ENCODE measurements around the gene KPNA3. TPM values are rescaled to one million over a fixed set of nuclear protein-coding genes. Genes with fewer than 3 reads are reported as not detected.

KPNA3 gene
- total RNA-seq, 1 experiment from 2014 or later: 62.0 TPM

- no TSS peak for BruUV-seq (replicated peaks)
- CTCF ChIA-PET: no interaction called here
- no peaks in the 10 kb centered on the region for H3K4me1 ChIP-seq (ENCODE audit: insufficient read depth, low read length, poor library complexity, severe bottlenecking)
- DNase-seq (ENCODE audit: low spot score): no peak
- TF ChIP-seq EZH2 (IDR thresholded peaks at IDR 0.05; ENCODE audit: borderline replicate concordance, low read depth, low read length, poor library complexity, severe bottlenecking) (no peak), CTCF (conservative IDR thresholded peaks at IDR 0.05; ENCODE audit: low read depth, low read length) (no peak)
- POLR2A ChIA-PET (ENCODE audit: low non-redundant PET): no interaction called here
- no peak overlapping the region for H3K4me3 ChIP-seq (ENCODE audit: low read depth, low read length, poor library complexity, severe bottlenecking)
- no peaks in the 10 kb centered on the region for H3K27me3 ChIP-seq (replicated peaks; ENCODE audit: insufficient read depth, low read depth, low read length, poor library complexity)
- intact Hi-C loops (cut with micrococcal nuclease; ENCODE audit: unreplicated experiment): no loop called here
- no peaks in the 10 kb centered on the region for H3K36me3 ChIP-seq (ENCODE audit: insufficient read depth, low read length, poor library complexity, severe bottlenecking)
- H3K27ac ChIP-seq (ENCODE audit: low read depth, low read length, poor library complexity, severe bottlenecking): no peak overlapping the region
- H3K9me3 ChIP-seq (ENCODE audit: low read depth, low read length, poor library complexity, severe bottlenecking): no peaks in the 10 kb centered on the region
Measured at GRCh38 chr13:49829715-49830114, 37.2 kb upstream of the KPNA3 start.

- H3K4me3 ChIP-seq (ENCODE audit: low read depth, low read length, poor library complexity, severe bottlenecking): no peak overlapping the region
- DNase-seq (ENCODE audit: low spot score): no peak
- no peaks in the 10 kb centered on the region for H3K27me3 ChIP-seq (replicated peaks; ENCODE audit: insufficient read depth, low read depth, low read length, poor library complexity)
- BruUV-seq (replicated peaks): no TSS peak
- CTCF ChIA-PET: no interaction called here
- H3K9me3 ChIP-seq (ENCODE audit: low read depth, low read length, poor library complexity, severe bottlenecking): no peaks in the 10 kb centered on the region
- H3K27ac ChIP-seq (ENCODE audit: low read depth, low read length, poor library complexity, severe bottlenecking): no peak overlapping the region
- intact Hi-C loops (cut with micrococcal nuclease; ENCODE audit: unreplicated experiment): no loop called here
- TF ChIP-seq EZH2 (IDR thresholded peaks at IDR 0.05; ENCODE audit: borderline replicate concordance, low read depth, low read length, poor library complexity, severe bottlenecking): no peak
- no peak for TF ChIP-seq CTCF (conservative IDR thresholded peaks at IDR 0.05; ENCODE audit: low read depth, low read length)
- no peaks in the 10 kb centered on the region for H3K36me3 ChIP-seq (ENCODE audit: insufficient read depth, low read length, poor library complexity, severe bottlenecking)
- no peaks in the 10 kb centered on the region for H3K4me1 ChIP-seq (ENCODE audit: insufficient read depth, low read length, poor library complexity, severe bottlenecking)
- POLR2A ChIA-PET (ENCODE audit: low non-redundant PET): no interaction called here
Measured at GRCh38 chr13:49828453-49828852, 36.0 kb upstream of the KPNA3 start.

GRCh38 chr13:49827891-49828290 is 35.4 kb upstream of the KPNA3 start:
- DNase-seq (ENCODE audit: low spot score): no peak
- no peaks in the 10 kb centered on the region for H3K4me1 ChIP-seq (ENCODE audit: insufficient read depth, low read length, poor library complexity, severe bottlenecking)
- intact Hi-C loops (cut with micrococcal nuclease; ENCODE audit: unreplicated experiment): no loop called here
- H3K9me3 ChIP-seq (ENCODE audit: low read depth, low read length, poor library complexity, severe bottlenecking): no peaks in the 10 kb centered on the region
- no peak overlapping the region for H3K27ac ChIP-seq (ENCODE audit: low read depth, low read length, poor library complexity, severe bottlenecking)
- no peaks in the 10 kb centered on the region for H3K36me3 ChIP-seq (ENCODE audit: insufficient read depth, low read length, poor library complexity, severe bottlenecking)
- no peaks in the 10 kb centered on the region for H3K27me3 ChIP-seq (replicated peaks; ENCODE audit: insufficient read depth, low read depth, low read length, poor library complexity)
- TF ChIP-seq EZH2 (IDR thresholded peaks at IDR 0.05; ENCODE audit: borderline replicate concordance, low read depth, low read length, poor library complexity, severe bottlenecking) (no peak), CTCF (conservative IDR thresholded peaks at IDR 0.05; ENCODE audit: low read depth, low read length) (no peak)
- ChIA-PET CTCF (no interaction called here), POLR2A (ENCODE audit: low non-redundant PET) (no interaction called here)
- no TSS peak for BruUV-seq (replicated peaks)
- no peak overlapping the region for H3K4me3 ChIP-seq (ENCODE audit: low read depth, low read length, poor library complexity, severe bottlenecking)
